ENCODE measurements around the gene STXBP5L. TPM values are rescaled to one million over a fixed set of nuclear protein-coding genes. Genes with fewer than 3 reads are reported as not detected.
"Not testable (repeated sequence)": the region's sequence is repeated elsewhere in the genome, so short reads cannot be mapped to it uniquely, and the experiment has no call there.

The STXBP5L gene
- total RNA-seq, 3 donors from 2014 or later, result 0.34 to 7.3 (median 0.61) TPM

DNA sequence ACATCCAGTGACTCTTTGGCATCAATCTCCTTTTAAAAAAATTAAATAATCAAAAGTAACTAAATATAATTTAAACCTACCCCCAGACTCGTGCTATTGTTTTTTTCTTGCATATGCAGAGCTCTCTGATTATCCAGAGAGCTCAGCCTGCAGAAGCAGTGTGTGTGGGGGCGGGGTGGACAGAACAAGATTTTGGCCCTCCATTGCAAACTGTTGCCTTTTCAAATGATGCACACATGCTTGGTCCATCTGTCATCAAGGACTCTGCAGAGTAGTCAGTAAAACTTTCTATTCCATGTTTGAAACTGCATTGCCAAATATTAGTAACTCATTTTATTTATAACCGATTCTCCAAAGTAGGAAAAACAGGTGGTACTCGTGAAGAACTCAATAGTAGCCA is 28.6 kb upstream of the STXBP5L start:
- no peaks in the 10 kb centered on the region for H3K9me3 ChIP-seq
- DNase-seq (no peak), ATAC-seq (no peak)
- TF ChIP-seq, protein P1, sequence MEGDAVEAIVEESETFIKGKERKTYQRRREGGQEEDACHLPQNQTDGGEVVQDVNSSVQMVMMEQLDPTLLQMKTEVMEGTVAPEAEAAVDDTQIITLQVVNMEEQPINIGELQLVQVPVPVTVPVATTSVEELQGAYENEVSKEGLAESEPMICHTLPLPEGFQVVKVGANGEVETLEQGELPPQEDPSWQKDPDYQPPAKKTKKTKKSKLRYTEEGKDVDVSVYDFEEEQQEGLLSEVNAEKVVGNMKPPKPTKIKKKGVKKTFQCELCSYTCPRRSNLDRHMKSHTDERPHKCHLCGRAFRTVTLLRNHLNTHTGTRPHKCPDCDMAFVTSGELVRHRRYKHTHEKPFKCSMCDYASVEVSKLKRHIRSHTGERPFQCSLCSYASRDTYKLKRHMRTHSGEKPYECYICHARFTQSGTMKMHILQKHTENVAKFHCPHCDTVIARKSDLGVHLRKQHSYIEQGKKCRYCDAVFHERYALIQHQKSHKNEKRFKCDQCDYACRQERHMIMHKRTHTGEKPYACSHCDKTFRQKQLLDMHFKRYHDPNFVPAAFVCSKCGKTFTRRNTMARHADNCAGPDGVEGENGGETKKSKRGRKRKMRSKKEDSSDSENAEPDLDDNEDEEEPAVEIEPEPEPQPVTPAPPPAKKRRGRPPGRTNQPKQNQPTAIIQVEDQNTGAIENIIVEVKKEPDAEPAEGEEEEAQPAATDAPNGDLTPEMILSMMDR (IDR thresholded peaks at IDR 0.05), result no peak
- H3K4me3 ChIP-seq, result no peak overlapping the region
- H3K36me3 ChIP-seq (ENCODE audit: low read depth), result no peaks in the 10 kb centered on the region
- H3K4me1 ChIP-seq (ENCODE audit: low read depth), result no peaks in the 10 kb centered on the region
- intact Hi-C loops (cut with DNase I, micrococcal nuclease), result no loop called here

GRCh38 chr3:120892921-120893320 is 15.1 kb upstream of the STXBP5L start:
- no peaks in the 10 kb centered on the region for H3K9me3 ChIP-seq
- H3K36me3 ChIP-seq (ENCODE audit: low read depth), result no peaks in the 10 kb centered on the region
- TF ChIP-seq, protein P1 (IDR thresholded peaks at IDR 0.05), result no peak
- DNase-seq (no peak), ATAC-seq (no peak)
- intact Hi-C loops (cut with DNase I, micrococcal nuclease), result no loop called here
- H3K4me1 ChIP-seq (ENCODE audit: low read depth), result peaks cover 4% of the 10 kb centered on the region
- no peak overlapping the region for H3K4me3 ChIP-seq

- intact Hi-C loops (cut with DNase I, micrococcal nuclease), result no loop called here
- DNase-seq, result peak in 1 of 3 donors; percentile 6
- Histone ChIP-seq H3K4me1 (ENCODE audit: low read depth) (peaks cover 4% of the 10 kb centered on the region), H3K36me3 (ENCODE audit: low read depth) (no peaks in the 10 kb centered on the region), H3K9me3 (no peaks in the 10 kb centered on the region), H3K4me3 (no peak overlapping the region)
- TF ChIP-seq, protein P1 (IDR thresholded peaks at IDR 0.05), result no peak
- ATAC-seq, result peak; percentile 46
Observed at GRCh38 chr3:120894316-120895057, 13.5 kb upstream of the STXBP5L start.

DNA sequence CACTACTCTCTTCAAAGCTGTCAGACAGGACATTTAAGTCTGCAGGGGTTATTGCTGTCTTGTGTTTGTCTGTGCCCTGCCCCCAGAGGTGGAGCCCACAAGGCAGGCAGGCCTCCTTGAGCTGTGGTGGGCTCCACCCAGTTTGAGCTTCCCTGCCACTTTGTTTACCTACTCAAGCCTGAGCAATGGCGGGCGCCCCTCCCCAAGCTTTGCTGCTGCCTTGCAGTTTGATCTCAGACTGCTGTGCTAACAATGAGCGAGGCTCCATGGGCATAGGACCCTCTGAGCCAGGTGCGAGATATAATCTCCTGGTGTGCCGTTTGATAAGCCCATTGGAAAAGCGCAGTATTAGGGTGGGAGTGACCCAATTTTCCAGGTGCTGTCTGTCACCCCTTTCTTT is 6.3 kb upstream of the STXBP5L start:
- H3K4me1 ChIP-seq (ENCODE audit: low read depth); H3K4me3 ChIP-seq; DNase-seq; H3K36me3 ChIP-seq (ENCODE audit: low read depth); ATAC-seq; H3K9me3 ChIP-seq; intact Hi-C loops (cut with DNase I, micrococcal nuclease): not testable (repeated sequence)

DNA sequence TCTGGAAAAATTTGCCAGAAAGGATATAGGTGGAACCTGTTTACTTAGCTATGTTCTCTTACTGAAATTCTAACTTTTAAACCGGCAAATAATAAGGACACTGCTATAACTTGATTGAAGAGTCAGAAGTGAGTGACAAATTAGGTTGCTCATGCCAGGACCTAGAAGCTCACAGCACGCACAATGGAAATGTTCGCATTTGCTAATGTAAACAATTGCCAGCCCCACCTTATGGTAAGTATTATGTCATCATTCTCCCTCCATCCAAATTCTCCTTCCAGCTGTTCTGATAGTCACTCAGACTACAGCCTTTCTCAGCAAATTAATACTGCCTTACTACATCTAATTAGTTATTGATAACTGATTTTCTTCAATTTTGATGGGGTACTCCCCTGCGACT is 4.8 kb upstream of the STXBP5L start:
- H3K4me1 ChIP-seq (ENCODE audit: low read depth), result no peaks in the 10 kb centered on the region
- H3K4me3 ChIP-seq, result no peak overlapping the region
- H3K36me3 ChIP-seq (ENCODE audit: low read depth), result no peaks in the 10 kb centered on the region
- intact Hi-C loops (cut with DNase I, micrococcal nuclease), result no loop called here
- H3K9me3 ChIP-seq, result no peaks in the 10 kb centered on the region
- no peak for ATAC-seq
- no peak for DNase-seq
- TF ChIP-seq, protein P1 (IDR thresholded peaks at IDR 0.05), result no peak

DNA sequence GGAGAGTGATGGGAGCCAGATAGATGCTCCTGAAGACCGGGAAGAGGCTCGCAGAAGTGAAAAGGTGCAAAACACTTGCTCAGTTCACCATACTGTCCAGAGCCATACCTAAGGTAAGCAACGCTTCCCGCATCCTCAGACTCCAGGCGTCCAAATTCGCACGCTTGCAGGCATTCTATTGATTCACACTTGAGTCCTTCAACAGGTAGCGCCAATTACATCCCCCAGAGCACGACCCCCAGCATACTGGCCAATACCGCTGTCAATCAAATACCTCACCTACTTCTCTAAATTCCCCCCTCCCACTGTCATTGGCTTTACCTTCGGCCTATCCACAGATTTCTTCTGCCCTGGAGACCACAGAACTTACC is 361 bp upstream of the STXBP5L start:
- no peaks in the 10 kb centered on the region for H3K9me3 ChIP-seq
- ATAC-seq, result peak; percentile 7

More for the DNA sequence above, 361 bp upstream of the STXBP5L start:
- no peaks in the 10 kb centered on the region for H3K36me3 ChIP-seq (ENCODE audit: low read depth)
- peaks cover 10% of the 10 kb centered on the region for H3K4me1 ChIP-seq (ENCODE audit: low read depth)
- intact Hi-C loops (cut with DNase I, micrococcal nuclease), result no loop called here
- TF ChIP-seq, protein P1 (IDR thresholded peaks at IDR 0.05), result no peak
- H3K4me3 ChIP-seq, result no peak overlapping the region
- DNase-seq, result no peak

Measured in mucosa of descending colon (tissue), 3 donors.